GM10266 (cell line): ENCODE measurements around the gene FAT3.

Experiments
- DNase-seq: peaks from one replicate; pipeline ENCODE4 v3.0.0; 2012; ENCODE audit errors: extremely low spot score
- CTCF ChIP-seq: IDR thresholded peaks from 2 replicates; pipeline ENCODE4 v1.5.1; 2012; ENCODE audit warnings: mild to moderate bottlenecking, low read depth; ENCODE audit not compliant: control insufficient read depth, insufficient read depth; ENCODE audit errors: missing control alignments

FAT3 gene

DNA sequence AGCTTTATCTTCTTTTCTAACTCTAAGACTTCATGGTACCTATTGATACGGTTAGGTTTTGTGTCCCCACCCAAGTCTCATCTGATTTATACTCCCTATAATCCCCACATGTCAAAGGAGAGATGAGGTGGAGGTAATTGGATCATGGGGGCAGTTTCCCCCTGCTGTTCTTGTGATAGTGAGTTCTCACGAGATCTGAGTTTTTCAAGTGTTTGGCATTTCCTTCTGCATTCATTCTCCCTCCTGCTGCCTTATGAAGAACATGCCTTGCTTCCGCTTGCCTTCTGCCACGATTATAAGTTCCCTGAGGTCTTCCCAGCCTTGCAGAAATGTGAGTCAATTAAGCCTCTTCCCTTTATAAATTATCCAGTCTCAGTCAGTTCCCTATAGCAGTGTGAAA, 5.1 kb upstream of the FAT3 start:
- no peak for TF ChIP-seq CTCF
- DNase-seq = no peak

DNA sequence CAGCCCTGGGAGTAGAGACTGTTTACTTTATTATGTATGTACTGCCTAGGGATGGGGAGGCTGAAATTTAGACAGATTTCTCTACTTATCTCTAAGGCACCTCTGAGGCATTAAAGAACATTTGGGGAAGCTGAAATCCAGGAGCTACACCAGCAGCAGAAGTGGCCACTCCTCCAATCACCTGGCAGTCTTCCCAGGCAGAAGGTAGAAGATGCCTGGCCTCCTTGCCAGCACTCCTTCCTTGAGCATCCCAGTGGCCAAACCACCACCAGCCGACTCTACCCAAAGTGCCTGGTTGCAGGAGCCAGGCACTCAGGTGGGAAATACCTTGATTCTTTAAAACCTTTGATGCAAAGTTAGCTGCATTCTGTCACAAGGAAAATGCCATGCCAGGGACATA, 1.9 kb upstream of the FAT3 start:
- DNase-seq = no peak
- TF ChIP-seq CTCF = no peak

DNA sequence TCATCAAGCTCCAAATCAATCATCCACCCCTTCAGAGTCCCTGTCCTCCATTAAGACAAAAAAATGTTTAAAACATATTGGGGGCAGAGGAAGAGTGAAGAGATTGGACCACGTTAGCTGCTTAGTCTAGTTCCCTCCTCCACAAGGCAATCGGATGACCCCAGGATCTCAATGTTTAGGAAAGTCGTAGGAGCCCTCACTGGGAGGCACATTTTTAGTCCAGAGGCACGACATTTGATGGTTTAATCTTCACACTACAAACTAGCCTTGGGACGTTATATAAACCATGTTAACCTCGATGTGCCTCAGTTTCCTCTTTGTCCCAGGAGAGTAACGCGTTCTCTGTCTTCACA, 588 bp upstream of the FAT3 start:
- TF ChIP-seq CTCF = no peak
- DNase-seq = peak; percentile 11

DNA sequence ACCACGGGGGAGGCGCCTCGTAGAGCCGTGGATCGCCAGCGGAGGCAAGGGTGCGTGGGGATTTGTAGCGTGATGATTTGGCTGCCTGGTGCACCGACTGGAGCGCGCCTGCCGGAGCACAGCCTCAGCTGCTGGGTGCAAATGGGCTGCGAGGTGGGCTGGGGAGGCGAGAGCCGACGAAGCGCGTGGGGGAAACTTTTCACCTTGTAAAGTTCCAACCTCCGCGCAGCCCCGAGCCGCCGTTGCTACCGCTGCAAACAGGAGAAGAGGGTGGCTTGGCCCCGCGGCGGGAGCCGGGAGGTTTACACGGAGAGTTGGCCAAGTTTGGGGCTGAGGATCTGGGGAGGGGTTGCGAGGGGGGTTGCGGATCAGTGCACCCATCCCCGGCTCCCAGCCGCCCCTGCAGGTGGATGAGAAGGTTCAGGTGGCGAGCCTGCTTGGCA, 528 bp downstream of the FAT3 start:
- DNase-seq = no peak
- TF ChIP-seq CTCF = no peak

- peak; percentile 21 for DNase-seq
- TF ChIP-seq CTCF = no peak
Measured at GRCh38 chr11:92225568-92226330, 1.1 kb downstream of the FAT3 start.

DNA sequence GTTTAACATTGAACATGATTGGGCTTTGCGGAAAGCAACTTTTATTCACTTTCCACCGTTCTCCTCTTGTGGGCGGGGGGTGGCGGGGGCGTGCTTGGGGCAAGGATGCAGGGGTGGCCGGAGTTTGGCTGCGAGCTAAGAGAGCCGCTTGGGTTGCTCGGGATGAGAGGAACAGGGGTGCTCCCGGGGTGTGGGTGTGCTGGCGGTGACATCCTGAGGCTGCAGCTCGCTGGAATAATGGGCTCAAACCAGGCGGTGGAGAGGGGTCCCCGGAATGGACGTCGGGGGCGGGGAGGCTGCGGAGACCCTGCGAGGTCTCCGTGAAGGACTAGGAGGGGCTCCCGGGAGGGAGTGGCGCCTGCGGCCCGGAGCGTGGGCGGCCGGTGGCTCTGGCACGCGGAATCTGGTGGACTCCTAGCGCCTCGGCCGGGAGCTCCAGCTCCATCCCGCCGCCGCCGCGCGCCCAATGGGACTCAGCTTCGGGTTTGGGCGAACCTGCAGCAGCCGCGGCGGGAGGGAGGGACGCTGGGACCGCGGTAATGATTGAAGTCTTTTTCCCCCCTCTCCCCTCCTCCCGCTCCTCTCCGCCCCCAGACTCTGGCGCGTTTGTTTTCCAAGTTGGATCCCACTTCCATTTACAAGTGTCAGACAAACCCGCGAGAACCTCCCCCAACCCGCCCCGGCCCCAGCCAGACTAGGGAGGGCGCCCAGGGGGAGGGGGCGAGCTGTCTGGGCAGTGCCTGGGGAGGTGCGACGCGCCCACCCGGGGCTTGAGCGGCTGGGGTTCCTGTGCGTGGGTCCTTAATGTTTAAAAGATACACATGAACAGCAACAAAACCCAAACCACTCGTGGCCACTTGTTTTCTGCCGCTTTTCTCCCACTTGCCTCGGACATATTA, 2.0 kb downstream of the FAT3 start:
- DNase-seq = no peak
- TF ChIP-seq CTCF = no peak
